ENCODE data around the gene BTNL3. TPM values are rescaled to one million over a fixed set of nuclear protein-coding genes. Genes with fewer than 3 reads are reported as not detected.

The BTNL3 gene
- total and polyA plus RNA-seq, 2 donors (not counting 3 experiments of a cell fraction or from before 2014, with no cell fraction given): not detected

GRCh38 chr5:181035991-181036815 lies 47.6 kb downstream of the BTNL3 start:
- no TSS peak for BruUV-seq (replicated peaks)
- FAIRE-seq: no peak
- Histone ChIP-seq H3K4me1 (ENCODE audit: control insufficient read depth, extremely low read depth, insufficient read depth, low read length) (no peaks in the 10 kb centered on the region), H3K9me3 (replicated peaks; ENCODE audit: control insufficient read depth, insufficient read depth, low read length) (no peaks in the 10 kb centered on the region), H2AFZ (ENCODE audit: low read depth, low read length) (no peak overlapping the region), H4K20me1 (replicated peaks; ENCODE audit: control insufficient read depth, extremely low read depth, insufficient read depth, low read length) (no peaks in the 10 kb centered on the region), H3K9ac (replicated peaks; ENCODE audit: extremely low read depth, insufficient read depth, low read length) (no peak overlapping the region), H3K27me3 (ENCODE audit: control insufficient read depth in 2 of 2, insufficient read depth in 2 of 2, low read length in 2 of 2) (no peaks in the 10 kb centered on the region), H3K4me2 (ENCODE audit: insufficient read depth, low read length) (no peak overlapping the region), H3K79me2 (ENCODE audit: control insufficient read depth, insufficient read depth, low read length) (no peaks in the 10 kb centered on the region), H3K9me1 (replicated peaks; ENCODE audit: control insufficient read depth, extremely low read depth, insufficient read depth, low read length) (no peaks in the 10 kb centered on the region), H3K36me3 (ENCODE audit: control insufficient read depth in 2 of 2, extremely low read depth in 1 of 2, insufficient read depth in 2 of 2, low read length in 2 of 2) (no peaks in the 10 kb centered on the region), H3K4me3 (replicated peaks in 1 of 3; ENCODE audit: insufficient read depth in 1 of 3, low read depth in 1 of 3, low read length in 3 of 3) (no peak overlapping the region), H3K27ac (ENCODE audit: insufficient read depth, low read depth, low read length) (no peak overlapping the region)
- POLR2A ChIA-PET: no interaction called here
- no peak for DNase-seq (ENCODE audit: low read depth, low spot score)
- TF ChIP-seq EZH2 (IDR thresholded peaks at IDR 0.05; ENCODE audit: borderline replicate concordance, low read depth, low read length, severe bottlenecking) (no peak), GATA2 (IDR thresholded peaks at IDR 0.05; ENCODE audit: insufficient read depth, insufficient read length, low read depth, low read length) (no peak), MAX (IDR thresholded peaks at IDR 0.05; ENCODE audit: insufficient read depth, insufficient read length) (no peak), FOS (IDR thresholded peaks at IDR 0.05; ENCODE audit: borderline replicate concordance, insufficient read depth, low read length) (no peak), CTCF (IDR thresholded peaks at IDR 0.05; ENCODE audit: extremely low read depth in 1 of 2, insufficient read depth in 1 of 2, low read depth in 1 of 2, low read length in 2 of 2) (no peak), POLR2A (IDR thresholded peaks at IDR 0.05; ENCODE audit: low read depth, low read length) (no peak)
- dilution Hi-C loops (cut with MboI; ENCODE audit: extremely low pct_ligation_motif_present, low sequenced_read_pairs): no loop called here
- CTCF ChIA-PET: interaction anchor here (0.7 kb wide), 1 partner anchor 318 kb away, joined by 3 read pairs; no protein-coding TSS in a partner anchor
- intact Hi-C loops (cut with micrococcal nuclease): no loop called here
